Uterus (tissue), 2 donors: Measurements from ENCODE around the gene CYP2C9.

Experiments
- POLR2A ChIP-seq, 2 donors: fragments of 450-650 bp; IDR thresholded peaks; one replicate each; pipeline ENCODE4 v1.6.1; 2016; ENCODE audit warnings: antibody characterized with exemption in 2 of 2, mild to moderate bottlenecking in 1 of 2, moderate library complexity in 1 of 2
- TF ChIP-seq, protein P1 (sequence below), 4 experiments: fragments of 200-600 bp in 2 of 4; fragments of 450-650 bp in 2 of 4; sonication (generic) in 2 of 4; IDR thresholded peaks; one replicate each; pipeline ENCODE4 v1.5.1; 2016 to 2019; ENCODE audit warnings: antibody characterized with exemption in 4 of 4, mild to moderate bottlenecking in 2 of 4, moderate library complexity in 1 of 4

GRCh38 chr10:94963901-94964300 lies 25.4 kb downstream of the CYP2C9 start:
- TF ChIP-seq, protein P1, sequence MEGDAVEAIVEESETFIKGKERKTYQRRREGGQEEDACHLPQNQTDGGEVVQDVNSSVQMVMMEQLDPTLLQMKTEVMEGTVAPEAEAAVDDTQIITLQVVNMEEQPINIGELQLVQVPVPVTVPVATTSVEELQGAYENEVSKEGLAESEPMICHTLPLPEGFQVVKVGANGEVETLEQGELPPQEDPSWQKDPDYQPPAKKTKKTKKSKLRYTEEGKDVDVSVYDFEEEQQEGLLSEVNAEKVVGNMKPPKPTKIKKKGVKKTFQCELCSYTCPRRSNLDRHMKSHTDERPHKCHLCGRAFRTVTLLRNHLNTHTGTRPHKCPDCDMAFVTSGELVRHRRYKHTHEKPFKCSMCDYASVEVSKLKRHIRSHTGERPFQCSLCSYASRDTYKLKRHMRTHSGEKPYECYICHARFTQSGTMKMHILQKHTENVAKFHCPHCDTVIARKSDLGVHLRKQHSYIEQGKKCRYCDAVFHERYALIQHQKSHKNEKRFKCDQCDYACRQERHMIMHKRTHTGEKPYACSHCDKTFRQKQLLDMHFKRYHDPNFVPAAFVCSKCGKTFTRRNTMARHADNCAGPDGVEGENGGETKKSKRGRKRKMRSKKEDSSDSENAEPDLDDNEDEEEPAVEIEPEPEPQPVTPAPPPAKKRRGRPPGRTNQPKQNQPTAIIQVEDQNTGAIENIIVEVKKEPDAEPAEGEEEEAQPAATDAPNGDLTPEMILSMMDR (IDR thresholded peaks at IDR 0.05) = peak in 2 of 4 experiments; percentile 12 to 29
- no peak for TF ChIP-seq POLR2A (IDR thresholded peaks at IDR 0.05)
